Neuronal stem cell (in vitro differentiated cells): Measurements from ENCODE around the gene DNMT3B.
"Not testable (repeated sequence)": the region's sequence is repeated elsewhere in the genome, so short reads cannot be mapped to it uniquely, and the experiment has no call there.

Source experiments
- DNase-seq: peaks from one replicate; pipeline ENCODE4 v3.0.0-alpha.2; 2013; ENCODE audit warnings: low spot score
- H2AFZ ChIP-seq: one replicate; pipeline ENCODE4 v1.6.1; 2013; ENCODE audit warnings: mild to moderate bottlenecking, low read length, inconsistent platforms
- H2AK5ac ChIP-seq: 2 replicates; pipeline ENCODE4 v1.6.1; 2013; ENCODE audit warnings: low read depth, mild to moderate bottlenecking, inconsistent platforms, low read length, moderate library complexity, mixed read lengths
- H2BK120ac ChIP-seq: 2 replicates; pipeline ENCODE4 v1.6.1; 2013; ENCODE audit warnings: low read depth, mild to moderate bottlenecking, inconsistent platforms, low read length, moderate library complexity, mixed read lengths
- H2BK12ac ChIP-seq: one replicate; pipeline ENCODE4 v1.6.1; 2013; ENCODE audit warnings: low read length, inconsistent platforms
- H2BK15ac ChIP-seq: 2 replicates; pipeline ENCODE4 v1.6.1; 2013; ENCODE audit warnings: mild to moderate bottlenecking, low read length, inconsistent platforms, mixed read lengths
- H2BK5ac ChIP-seq: one replicate; pipeline ENCODE4 v1.6.1; 2013; ENCODE audit warnings: inconsistent platforms, mild to moderate bottlenecking, low read length, moderate library complexity
- H3K14ac ChIP-seq: one replicate; pipeline ENCODE4 v1.6.1; 2013; ENCODE audit warnings: low read length, inconsistent platforms
- H3K18ac ChIP-seq: 2 replicates; pipeline ENCODE4 v1.6.1; 2013; ENCODE audit warnings: low read length, inconsistent platforms
- H3K23ac ChIP-seq: 2 replicates; pipeline ENCODE4 v1.6.1; 2013; ENCODE audit warnings: low read depth, mild to moderate bottlenecking, mixed read lengths, low read length, inconsistent platforms; ENCODE audit not compliant: poor library complexity
- H3K27ac ChIP-seq: replicated peaks from 3 replicates; pipeline ENCODE4 v1.5.1; 2013; ENCODE audit warnings: low read length, inconsistent platforms
- H3K27me3 ChIP-seq, 3 experiments: 2 replicates each; pipeline ENCODE4 v1.6.1; 2013; ENCODE audit warnings: low read length in 3 of 3, mild to moderate bottlenecking in 2 of 3, inconsistent platforms in 1 of 3, low read depth in 1 of 3, mixed read lengths in 1 of 3, moderate library complexity in 1 of 3; ENCODE audit not compliant: control insufficient read depth in 3 of 3, insufficient read depth in 3 of 3
- H3K36me3 ChIP-seq, 2 donors: replicated peaks in 1 of 2; 2 replicates each; pipeline ENCODE4 v1.6.1; 2013; ENCODE audit warnings: low read length in 2 of 2; ENCODE audit not compliant: control insufficient read depth in 2 of 2, insufficient read depth in 2 of 2
- H3K4ac ChIP-seq: 2 replicates; pipeline ENCODE4 v1.6.1; 2013; ENCODE audit warnings: inconsistent platforms, mild to moderate bottlenecking, low read length, moderate library complexity
- H3K4me1 ChIP-seq, 2 donors: 1 replicate in 1 of 2; 2 replicates in 1 of 2; pipeline ENCODE4 v1.6.1; 2013; ENCODE audit warnings: low read length in 2 of 2, low read depth in 1 of 2; ENCODE audit not compliant: control insufficient read depth in 2 of 2, insufficient read depth in 1 of 2
- H3K4me2 ChIP-seq: one replicate; pipeline ENCODE4 v1.6.1; 2013; ENCODE audit warnings: mild to moderate bottlenecking, low read length, inconsistent platforms; ENCODE audit not compliant: insufficient read depth, poor library complexity, severe bottlenecking
- H3K4me3 ChIP-seq, 2 donors: 2 replicates each; pipeline ENCODE4 v1.5.1; 2013; ENCODE audit warnings: low read length in 2 of 2, mild to moderate bottlenecking in 2 of 2, inconsistent platforms in 1 of 2, moderate library complexity in 1 of 2
- H3K79me1 ChIP-seq: one replicate; pipeline ENCODE4 v1.6.1; 2013; ENCODE audit warnings: low read depth, mild to moderate bottlenecking, inconsistent platforms, low read length, moderate library complexity
- H3K9ac ChIP-seq: one replicate; pipeline ENCODE4 v1.6.1; 2013; ENCODE audit warnings: mild to moderate bottlenecking, low read depth, low read length, inconsistent platforms; ENCODE audit not compliant: poor library complexity
- H3K9me3 ChIP-seq, 2 donors: replicated peaks in 1 of 2; 2 replicates each; pipeline versions ENCODE3 to v1.6.1; 2013; ENCODE audit warnings: low read length in 2 of 2, mild to moderate bottlenecking in 2 of 2, inconsistent platforms in 1 of 2, low read depth in 1 of 2, mixed read lengths in 1 of 2, moderate library complexity in 1 of 2; ENCODE audit not compliant: control insufficient read depth in 2 of 2, insufficient read depth in 1 of 2
- H4K8ac ChIP-seq: one replicate; pipeline ENCODE4 v1.6.1; 2013; ENCODE audit warnings: low read depth, mild to moderate bottlenecking, inconsistent platforms, low read length, moderate library complexity
- H4K91ac ChIP-seq: one replicate; pipeline ENCODE4 v1.6.1; 2013; ENCODE audit warnings: low read length, low read depth, mild to moderate bottlenecking, inconsistent platforms; ENCODE audit not compliant: poor library complexity
- WGBS, 2 donors: extraction: QIAGEN DNeasy Blood & Tissue Kit; methylation state at CpG; one replicate each; pipeline ENCODE4 v1.1.7; 2013; ENCODE audit warnings: missing lambda C conversion rate in 2 of 2, mixed read lengths in 1 of 2; ENCODE audit not compliant: insufficient read length in 2 of 2, insufficient replicate concordance in 1 of 2; ENCODE audit errors: extremely low coverage in 2 of 2; 5-methylcytosine and 5-hydroxymethylcytosine counted together

DNMT3B gene

DNA sequence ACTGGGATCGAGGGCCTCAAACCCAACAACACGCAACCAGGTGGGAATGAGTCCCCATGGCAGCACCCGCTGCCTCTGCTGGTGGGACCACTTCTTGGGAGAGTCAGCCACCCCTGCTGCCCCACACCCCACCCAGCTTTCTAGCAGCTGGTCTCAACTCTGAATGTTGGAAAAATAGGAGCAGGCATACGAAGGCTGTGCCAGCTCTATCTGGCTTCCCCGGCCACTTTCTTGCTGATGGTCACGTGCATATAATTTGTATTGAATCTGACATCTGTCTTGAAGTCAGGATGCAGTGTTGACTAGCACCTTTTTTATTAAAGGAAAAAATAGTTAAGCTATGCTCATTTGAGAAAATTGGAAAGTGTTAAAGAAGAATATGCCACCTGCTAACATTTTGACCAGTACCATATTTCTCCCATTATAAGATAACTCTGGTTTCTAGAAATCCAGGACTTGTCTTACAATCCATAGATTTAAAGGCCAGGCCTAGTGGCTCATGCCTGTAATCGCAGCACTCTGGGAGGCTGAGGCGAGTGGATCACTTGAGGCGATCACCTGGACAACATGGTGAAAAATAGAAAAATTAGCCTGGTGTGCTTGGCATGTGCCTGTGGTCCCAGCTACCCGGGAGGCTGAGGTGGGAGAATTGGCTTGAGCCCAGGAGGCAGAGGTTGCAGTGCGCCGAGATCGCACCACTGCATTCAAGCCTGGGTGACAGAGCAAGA is 30.7 kb downstream of the DNMT3B start:
- H2BK12ac ChIP-seq, result no peak overlapping the region
- no peak overlapping the region for H2BK120ac ChIP-seq
- peak overlapping the region; percentile 25 for H3K27ac ChIP-seq
- no peaks in the 10 kb centered on the region for H3K9me3 ChIP-seq
- H4K91ac ChIP-seq, result no peak overlapping the region
- H3K4me3 ChIP-seq, result no peak overlapping the region
- no peak overlapping the region for H4K8ac ChIP-seq
- peaks cover 3% of the 10 kb centered on the region for H3K79me1 ChIP-seq
- no peak overlapping the region for H2AK5ac ChIP-seq
- H3K27me3 ChIP-seq, result no peaks in the 10 kb centered on the region
- H3K9ac ChIP-seq, result peak overlapping the region; percentile 54
- H2AFZ ChIP-seq, result no peak overlapping the region
- no peak overlapping the region for H3K14ac ChIP-seq
- H3K4me1 ChIP-seq, result peaks cover 11 to 13% of the 10 kb centered on the region in 2 donors
- no CpG with 5 or more reads among the region's 13 CpGs for whole genome bisulfite sequencing, 2 donors
- no peak for DNase-seq
- peak overlapping the region; percentile 12 for H3K18ac ChIP-seq
- no peak overlapping the region for H3K4me2 ChIP-seq
- H2BK15ac ChIP-seq, result peak overlapping the region; percentile 32
- H3K23ac ChIP-seq, result no peak overlapping the region
- no peak overlapping the region for H3K4ac ChIP-seq
- peaks cover 58 to 99% of the 10 kb centered on the region in 2 donors for H3K36me3 ChIP-seq
- peak overlapping the region; percentile 35 for H2BK5ac ChIP-seq

DNA sequence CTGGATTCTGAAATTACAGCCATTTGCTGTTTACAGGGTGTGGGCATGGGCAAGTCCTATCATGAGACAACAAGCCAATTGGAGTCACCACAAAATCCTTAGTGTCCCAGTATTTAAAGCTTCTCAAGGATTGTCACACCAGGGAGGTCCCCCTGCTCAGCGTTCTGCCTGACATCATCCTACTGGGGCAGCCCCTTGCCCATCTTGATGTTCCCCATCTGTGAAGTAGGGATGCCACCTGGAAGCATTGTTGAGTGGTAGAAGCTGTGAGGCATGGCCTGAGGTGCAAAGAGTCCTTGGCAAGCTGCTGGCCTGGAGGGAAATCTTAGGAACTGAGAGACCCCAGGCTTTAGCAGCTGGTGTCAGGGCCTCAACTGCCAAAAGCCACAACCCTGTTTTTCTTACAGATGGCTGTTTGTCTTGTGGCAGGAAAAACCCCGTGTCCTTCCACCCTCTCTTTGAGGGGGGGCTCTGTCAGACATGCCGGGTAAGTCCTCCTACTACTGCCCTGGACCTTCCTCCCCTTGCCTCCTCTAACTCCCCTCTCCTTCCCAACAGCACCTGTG is 34.3 kb downstream of the DNMT3B start:
- Histone ChIP-seq H3K9ac (no peak overlapping the region), H4K91ac (no peak overlapping the region), H3K4me2 (no peak overlapping the region), H2AK5ac (no peak overlapping the region), H3K36me3 (peaks cover 66 to 100% of the 10 kb centered on the region in 2 donors), H3K4me3 (no peak overlapping the region), H2BK120ac (no peak overlapping the region), H3K4me1 (peaks cover 10 to 12% of the 10 kb centered on the region in 2 donors), H3K14ac (no peak overlapping the region), H3K79me1 (peaks cover 2% of the 10 kb centered on the region), H3K18ac (no peak overlapping the region), H2BK15ac (no peak overlapping the region), H2BK12ac (no peak overlapping the region), H3K27ac (no peak overlapping the region), H3K9me3 (no peaks in the 10 kb centered on the region), H2AFZ (no peak overlapping the region), H3K23ac (no peak overlapping the region), H2BK5ac (no peak overlapping the region), H4K8ac (no peak overlapping the region), H3K4ac (no peak overlapping the region), H3K27me3 (no peaks in the 10 kb centered on the region)
- DNase-seq, result no peak
- no CpG with 5 or more reads among the region's 3 CpGs for WGBS, 2 donors

DNA sequence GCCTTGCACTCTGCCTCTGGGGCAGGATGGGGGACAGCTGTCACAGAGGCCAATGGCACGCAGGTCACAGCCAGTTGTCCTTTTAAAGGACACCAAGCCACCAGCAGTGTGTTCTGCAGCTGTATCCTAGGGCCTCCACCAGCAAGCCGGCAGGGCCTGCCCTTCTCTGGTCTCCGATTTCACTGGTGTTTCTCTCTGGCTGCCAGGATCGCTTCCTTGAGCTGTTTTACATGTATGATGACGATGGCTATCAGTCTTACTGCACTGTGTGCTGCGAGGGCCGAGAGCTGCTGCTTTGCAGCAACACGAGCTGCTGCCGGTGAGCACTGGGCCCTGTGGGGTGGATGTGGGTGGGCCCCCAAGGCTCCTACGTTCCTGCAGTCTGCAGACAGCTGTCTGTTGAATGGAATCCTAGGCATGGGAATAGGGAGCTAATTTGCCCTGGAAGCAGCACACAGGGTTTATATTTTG is 34.8 kb downstream of the DNMT3B start:
- no peak overlapping the region for H3K23ac ChIP-seq
- peaks cover 4 to 7% of the 10 kb centered on the region in 2 donors for H3K4me1 ChIP-seq
- DNase-seq, result no peak
- no peak overlapping the region for H3K9ac ChIP-seq
- H2BK15ac ChIP-seq, result no peak overlapping the region
- H3K18ac ChIP-seq, result no peak overlapping the region
- H3K27me3 ChIP-seq, result no peaks in the 10 kb centered on the region
- H2AFZ ChIP-seq, result no peak overlapping the region
- H3K14ac ChIP-seq, result no peak overlapping the region
- no peak overlapping the region for H2BK5ac ChIP-seq
- no peak overlapping the region for H3K4me2 ChIP-seq
- H3K4me3 ChIP-seq, result no peak overlapping the region
- H3K4ac ChIP-seq, result no peak overlapping the region
- WGBS, 2 donors, result no CpG with 5 or more reads among the region's 10 CpGs
- H3K79me1 ChIP-seq, result peaks cover 2% of the 10 kb centered on the region
- no peak overlapping the region for H3K27ac ChIP-seq
- H2BK120ac ChIP-seq, result no peak overlapping the region
- H2BK12ac ChIP-seq, result no peak overlapping the region
- H4K8ac ChIP-seq, result no peak overlapping the region
- H2AK5ac ChIP-seq, result no peak overlapping the region
- H3K36me3 ChIP-seq, result peaks cover 66 to 100% of the 10 kb centered on the region in 2 donors
- no peaks in the 10 kb centered on the region for H3K9me3 ChIP-seq
- no peak overlapping the region for H4K91ac ChIP-seq

DNA sequence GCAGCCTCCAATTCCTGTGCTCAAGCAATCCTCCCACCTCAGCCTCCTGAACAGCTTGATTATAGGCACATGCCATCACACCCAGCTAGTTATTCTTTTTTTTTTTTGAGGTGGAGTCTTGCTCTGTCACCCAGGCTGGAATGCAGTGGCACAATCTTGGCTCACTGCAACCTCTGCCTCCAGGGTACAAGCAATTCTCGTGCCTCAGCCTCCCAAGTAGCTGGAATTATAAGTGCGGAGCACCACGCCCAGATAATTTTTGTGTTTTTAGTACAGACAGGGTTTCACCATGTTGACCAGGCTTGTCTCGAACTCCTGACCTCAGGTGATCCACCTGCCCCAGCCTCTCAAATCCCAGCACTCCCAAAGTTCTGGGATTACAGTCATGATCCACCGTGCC is 35.4 kb downstream of the DNMT3B start:
- H3K4me3 ChIP-seq, H3K27ac ChIP-seq, H2AK5ac ChIP-seq, H2BK15ac ChIP-seq, DNase-seq, H3K14ac ChIP-seq, H3K4me2 ChIP-seq, H2AFZ ChIP-seq, H4K91ac ChIP-seq, H2BK12ac ChIP-seq, H3K18ac ChIP-seq, H3K9ac ChIP-seq, H3K27me3 ChIP-seq, H3K23ac ChIP-seq, H3K4ac ChIP-seq, H4K8ac ChIP-seq, H2BK120ac ChIP-seq, H3K4me1 ChIP-seq, H3K79me1 ChIP-seq, H2BK5ac ChIP-seq, H3K9me3 ChIP-seq: not testable (repeated sequence)
- peaks cover 70 to 100% of the 10 kb centered on the region in 2 donors for H3K36me3 ChIP-seq
- WGBS, 2 donors, result no CpG with 5 or more reads among the region's 5 CpGs
